PFSK-1 (cell line): Measurements from ENCODE around the gene ANO10.

Experiments
- POLR2AphosphoS5 ChIP-seq: IDR thresholded peaks from 2 replicates; pipeline ENCODE4 v1.6.1; 2012; ENCODE audit warnings: low read depth, mild to moderate bottlenecking, control low read depth, low read length, moderate library complexity
- TAF1 ChIP-seq: IDR thresholded peaks from 2 replicates; pipeline ENCODE4 v1.6.1; 2012; ENCODE audit warnings: low read length, control low read depth, borderline replicate concordance; ENCODE audit not compliant: insufficient read depth
- TF ChIP-seq, protein P1 (sequence below), 2 experiments: IDR thresholded peaks; 2 replicates each; pipeline versions ENCODE4 v1.6.1 to v1.8.0; 2011 to 2012; ENCODE audit warnings: low read depth in 2 of 2, low read length in 2 of 2, control low read depth in 1 of 2, inconsistent platforms in 1 of 2, mild to moderate bottlenecking in 1 of 2, moderate library complexity in 1 of 2; ENCODE audit not compliant: insufficient read depth in 1 of 2

DNA sequence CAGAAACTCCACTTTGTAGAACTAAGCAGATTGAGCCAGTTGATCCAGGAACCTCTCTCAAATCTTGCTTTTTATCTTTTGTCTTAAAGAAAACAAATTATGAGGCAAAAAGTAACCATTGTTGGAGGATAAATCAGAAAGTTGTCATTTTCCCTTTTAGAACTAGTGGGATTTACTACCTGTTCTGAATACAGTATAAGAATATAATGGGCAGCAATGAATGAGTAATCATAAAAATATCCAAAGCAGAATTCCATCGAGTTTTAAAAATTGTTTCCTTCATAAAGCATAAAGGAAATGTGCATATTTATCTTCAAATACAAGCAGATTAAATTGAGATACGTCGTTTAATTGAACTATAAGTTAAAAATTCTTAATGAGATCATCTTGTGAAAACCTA is 15.9 kb upstream of the ANO10 start:
- TF ChIP-seq POLR2AphosphoS5 (no peak), TAF1 (no peak)
- TF ChIP-seq, protein P1, sequence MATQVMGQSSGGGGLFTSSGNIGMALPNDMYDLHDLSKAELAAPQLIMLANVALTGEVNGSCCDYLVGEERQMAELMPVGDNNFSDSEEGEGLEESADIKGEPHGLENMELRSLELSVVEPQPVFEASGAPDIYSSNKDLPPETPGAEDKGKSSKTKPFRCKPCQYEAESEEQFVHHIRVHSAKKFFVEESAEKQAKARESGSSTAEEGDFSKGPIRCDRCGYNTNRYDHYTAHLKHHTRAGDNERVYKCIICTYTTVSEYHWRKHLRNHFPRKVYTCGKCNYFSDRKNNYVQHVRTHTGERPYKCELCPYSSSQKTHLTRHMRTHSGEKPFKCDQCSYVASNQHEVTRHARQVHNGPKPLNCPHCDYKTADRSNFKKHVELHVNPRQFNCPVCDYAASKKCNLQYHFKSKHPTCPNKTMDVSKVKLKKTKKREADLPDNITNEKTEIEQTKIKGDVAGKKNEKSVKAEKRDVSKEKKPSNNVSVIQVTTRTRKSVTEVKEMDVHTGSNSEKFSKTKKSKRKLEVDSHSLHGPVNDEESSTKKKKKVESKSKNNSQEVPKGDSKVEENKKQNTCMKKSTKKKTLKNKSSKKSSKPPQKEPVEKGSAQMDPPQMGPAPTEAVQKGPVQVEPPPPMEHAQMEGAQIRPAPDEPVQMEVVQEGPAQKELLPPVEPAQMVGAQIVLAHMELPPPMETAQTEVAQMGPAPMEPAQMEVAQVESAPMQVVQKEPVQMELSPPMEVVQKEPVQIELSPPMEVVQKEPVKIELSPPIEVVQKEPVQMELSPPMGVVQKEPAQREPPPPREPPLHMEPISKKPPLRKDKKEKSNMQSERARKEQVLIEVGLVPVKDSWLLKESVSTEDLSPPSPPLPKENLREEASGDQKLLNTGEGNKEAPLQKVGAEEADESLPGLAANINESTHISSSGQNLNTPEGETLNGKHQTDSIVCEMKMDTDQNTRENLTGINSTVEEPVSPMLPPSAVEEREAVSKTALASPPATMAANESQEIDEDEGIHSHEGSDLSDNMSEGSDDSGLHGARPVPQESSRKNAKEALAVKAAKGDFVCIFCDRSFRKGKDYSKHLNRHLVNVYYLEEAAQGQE (IDR thresholded peaks at IDR 0.05; ENCODE audit: insufficient read depth in 1 of 2, low read depth in 2 of 2, low read length in 2 of 2): no peak
